H1 (cell line): ENCODE measurements around the gene YAP1. TPM values are rescaled to one million over a fixed set of nuclear protein-coding genes. Genes with fewer than 3 reads are reported as not detected.

ENCODE experiments used
- CBX5 ChIP-seq: fragments of 300-800, 300-1000 bp; sonication (generic); IDR thresholded peaks from 2 replicates; pipeline ENCODE4 v1.7.1; 2016; ENCODE audit warnings: antibody characterized with exemption, low read length, low read depth
- CEBPB ChIP-seq: IDR thresholded peaks from 2 replicates; pipeline ENCODE4 v1.6.1; 2012; ENCODE audit warnings: low read depth, low read length
- CTBP2 ChIP-seq: IDR thresholded peaks from 2 replicates; pipeline ENCODE4 v1.7.0; 2011; ENCODE audit warnings: borderline replicate concordance, mild to moderate bottlenecking, moderate library complexity, mixed read lengths, low read length; ENCODE audit not compliant: insufficient read depth, insufficient read length
- SIX5 ChIP-seq: IDR thresholded peaks from 2 replicates; pipeline ENCODE4 v1.6.1; 2011; ENCODE audit warnings: mild to moderate bottlenecking, low read depth, low read length
- TAF1 ChIP-seq: IDR thresholded peaks from 2 replicates; pipeline ENCODE4 v1.6.1; 2011; ENCODE audit warnings: mild to moderate bottlenecking, low read depth, low read length
- polyA plus RNA-seq, 7 experiments: library from polyadenylated mRNA; depleted of rRNA in 3 of 7; stranded (reverse) in 5 of 7; unstranded in 2 of 7; fragments of >200 nt in 5 of 7; fragments of 200-250 nt in 2 of 7; gene quantifications; 1 replicate in 5 of 7; 2 replicates in 1 of 7; 4 replicates in 1 of 7; pipeline versions ENCODE4 v1.2.1 to v1.2.3, GENCODE V29; 2011 to 2013; ENCODE audit warnings: missing spikeins in 2 of 7, mixed read lengths in 2 of 7
- total RNA-seq: library from RNA; stranded (reverse); fragmentation: NEBNext Ultra II Directional; extraction: Animal tissue kit (Norgen Biotek cat#: 25700); gene quantifications from 2 replicates; pipeline ENCODE4 v1.2.1, GENCODE V29; 2021

The YAP1 gene
- total and polyA plus RNA-seq, 2 of the 8 experiments (the other 6 are each of a cell fraction or from before 2014, with no cell fraction given): 62.0 to 108 TPM

DNA sequence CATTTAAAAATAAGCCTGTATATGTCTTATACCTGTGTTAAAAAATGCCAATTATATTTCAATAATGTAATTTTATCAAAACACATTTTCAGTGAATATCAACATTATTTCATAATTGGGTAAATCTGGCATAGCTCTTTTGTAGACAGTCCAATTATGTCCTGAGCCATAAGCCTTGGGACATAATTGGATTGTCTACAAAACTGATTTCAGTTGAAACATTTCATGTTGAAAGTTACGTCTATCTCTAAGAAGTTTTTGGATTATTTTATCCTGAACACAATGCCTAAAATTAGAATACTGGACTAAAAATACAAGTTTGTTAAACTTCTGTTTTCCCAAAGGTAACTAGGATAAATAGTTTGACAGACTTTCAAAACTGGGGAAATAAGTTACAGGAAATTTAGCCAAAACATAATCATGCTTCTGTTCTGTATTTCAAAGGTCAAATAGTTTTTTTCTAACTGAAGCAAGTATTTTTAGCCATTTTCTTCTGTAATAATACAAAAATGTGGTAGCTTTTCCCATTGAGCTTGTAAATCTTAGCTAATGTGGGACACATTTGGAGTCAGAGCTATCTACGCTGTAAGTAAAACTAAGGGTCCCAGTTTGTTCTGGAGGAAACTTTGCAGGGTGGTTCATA lies 106.3 kb downstream of the YAP1 start (continued):
- TF ChIP-seq CBX5: no peak
- TF ChIP-seq CEBPB: no peak
- no peak for TF ChIP-seq CTBP2
- TF ChIP-seq TAF1: no peak
- no peak for TF ChIP-seq SIX5
- TF ChIP-seq, all 59 proteins: peak for 0
